Heart right ventricle (tissue), 16 donors: Measurements from ENCODE around the gene KXD1. TPM values are rescaled to one million over a fixed set of nuclear protein-coding genes. Genes with fewer than 3 reads are reported as not detected.

Source experiments
- ATAC-seq, 8 donors: fragments of 200-7000 bp; cut with Tn5 transposase; one replicate each; pipeline ENCODE4 v1.9.1; 2020; ENCODE audit warnings: mild to moderate bottlenecking in 8 of 8, moderate library complexity in 8 of 8, moderate number of reproducible peaks in 1 of 8
- DNase-seq, 2 donors: peaks; one replicate each; pipeline ENCODE4 v3.0.0-alpha.2; 2020
- H3K27ac ChIP-seq, 10 donors: fragments of 200-600 bp; sonication (generic) in 2 of 10; one replicate each; pipeline versions ENCODE4 v1.5.0 to v1.8.0; 2020 to 2022; ENCODE audit warnings: mild to moderate bottlenecking in 3 of 10
- H3K27me3 ChIP-seq, 7 donors: fragments of 200-600 bp; one replicate each; pipeline ENCODE4 v1.8.0; 2021 to 2022; ENCODE audit warnings: mild to moderate bottlenecking in 2 of 7
- H3K36me3 ChIP-seq, 9 donors: fragments of 200-600 bp; sonication (generic) in 1 of 9; one replicate each; pipeline versions ENCODE4 v1.5.0 to v1.8.0; 2020 to 2022; ENCODE audit warnings: mild to moderate bottlenecking in 2 of 9
- H3K4me1 ChIP-seq, 9 donors: fragments of 200-600 bp; sonication (generic) in 1 of 9; one replicate each; pipeline versions ENCODE4 v1.5.0 to v1.8.0; 2020 to 2022; ENCODE audit warnings: mild to moderate bottlenecking in 4 of 9
- H3K4me3 ChIP-seq, 10 donors: fragments of 200-600 bp; sonication (generic) in 2 of 10; one replicate each; pipeline versions ENCODE4 v1.5.0 to v1.8.0; 2020 to 2022; ENCODE audit warnings: mild to moderate bottlenecking in 7 of 10, moderate library complexity in 2 of 10
- H3K9me3 ChIP-seq, 11 donors: fragments of 200-600 bp in 10 of 11; sonication (generic) in 2 of 11; one replicate each; pipeline versions ENCODE4 v1.5.0 to v1.8.0; 2013 to 2022; ENCODE audit warnings: mild to moderate bottlenecking in 2 of 11, control low read depth in 1 of 11, moderate library complexity in 1 of 11
- CTCF ChIP-seq, 9 donors: fragments of 200-600 bp; sonication (generic) in 2 of 9; IDR thresholded peaks; one replicate each; pipeline versions ENCODE4 v1.5.0 to v1.8.0; 2021 to 2022; ENCODE audit warnings: antibody characterized with exemption in 9 of 9, mild to moderate bottlenecking in 5 of 9, moderate library complexity in 1 of 9
- WGBS, 2 donors: extraction: QIAGEN DNeasy Blood & Tissue Kit; methylation state at CpG; one replicate each; pipeline ENCODE4 v1.1.7; 2013; ENCODE audit warnings: inconsistent platforms in 1 of 2; 5-methylcytosine and 5-hydroxymethylcytosine counted together
- intact Hi-C, 10 donors: fragments of 100-400 bp; cut with DNase I; formaldehyde crosslinking; loops; one replicate each; pipeline versions ENCODE4 v1.11.1 to v1.14.2; 2022
- polyA plus RNA-seq, 2 donors: library from polyadenylated mRNA; stranded (reverse); fragments of 200-250 nt; gene quantifications; one replicate each; pipeline ENCODE4 v1.2.3, GENCODE V29; 2013
- total RNA-seq, 10 donors: library from RNA; stranded (reverse); fragmentation: NEBNext Ultra II Directional in 3 of 10; extraction: Animal tissue kit (Norgen Biotek cat#: 25700) in 3 of 10; gene quantifications; one replicate each; pipeline versions ENCODE4 v1.2.1 to v1.2.4, GENCODE V29; 2021 to 2023
- donor health status: Arrhythmogenic right ventricular cardiomyopathy.
- donor health status: ischemic (EF 13 %, LVEDD 7.1; RV severe dilation, severe dysfunction).
- donor health status: healthy with polysubstance abuse.
- donor health status: DM: no; HTN: yes; CAD: no.
- donor health status: DM: no; HTN: no; CAD: no.
- donor health status: ischemic (EF 25% LVEDD 6.9; RV normal size, moderate dysfunction).
- donor health status: ischemic (EF 25% LVEDD 5.7; RV mildly dilated, moderate dysfunction).
- donor health status: healthy.
- donor health status: DM: yes; HTN: yes; CAD: no.
- donor health status: Ischemic cardiomyopathy.
- donor health status: ischemic (EF 35%, LVEDD 5.7; RV mildly dilated, moderate dysfunction).
- donor health status: nonischemic (EF 11% LVEDD 7.7; RV severe dilation, severe dysfunction).
- donor health status: DM: yes; HTN: yes; CAD: no.
- donor health status: PGD.
- donor health status: ischemic (EF 29% LVEDD 5.4; RV normal size, mild dysfunction).
- donor health status: nonischemic (EF 23%, LVEDD 6.1; RV moderate dilation, normal function).

KXD1 gene
- total and polyA plus RNA-seq, 12 donors = 35.6 to 88.6 (median 45.6) TPM

- intact Hi-C loops = no loop called here
- Histone ChIP-seq H3K4me3 (peak overlapping the region in 1 of 10 donors; percentile 4), H3K36me3 (no peaks in the 10 kb centered on the region), H3K4me1 (peaks cover 19 to 52% (median 38%) of the 10 kb centered on the region in 9 donors), H3K9me3 (no peaks in the 10 kb centered on the region), H3K27me3 (peaks cover 43 to 96% (median 95%) of the 10 kb centered on the region in 7 donors), H3K27ac (no peak overlapping the region)
- TF ChIP-seq CTCF (IDR thresholded peaks at IDR 0.05) = no peak
- ATAC-seq (no peak), DNase-seq (no peak)
- 8% methylated on average over 38 to 45 of the region's 45 CpGs for WGBS, 2 donors
These were observed 53.1 kb downstream of the KXD1 start for GRCh38 chr19:18610556-18611326.

GRCh38 chr19:18611327-18612050 is 53.8 kb downstream of the KXD1 start:
- intact Hi-C loops = no loop called here
- TF ChIP-seq CTCF (IDR thresholded peaks at IDR 0.05) = no peak
- DNase-seq (no peak), ATAC-seq (peak in 1 of 8 donors; percentile 36)
- Histone ChIP-seq H3K4me1 (peaks cover 19 to 47% (median 36%) of the 10 kb centered on the region in 9 donors), H3K36me3 (no peaks in the 10 kb centered on the region), H3K27me3 (peaks cover 37 to 96% (median 93%) of the 10 kb centered on the region in 7 donors), H3K4me3 (peak overlapping the region in 7 of 10 donors; percentile 3 to 54 (median 42)), H3K27ac (no peak overlapping the region), H3K9me3 (no peaks in the 10 kb centered on the region)
- 2% methylated on average over 58 to 62 of the region's 62 CpGs for WGBS, 2 donors

GRCh38 chr19:18612051-18612771 is 54.5 kb downstream of the KXD1 start:
- intact Hi-C loops = no loop called here
- Histone ChIP-seq H3K27ac (no peak overlapping the region), H3K9me3 (no peaks in the 10 kb centered on the region), H3K4me3 (peak overlapping the region; percentile 30 to 55 (median 48)), H3K36me3 (no peaks in the 10 kb centered on the region), H3K4me1 (peaks cover 19 to 45% (median 35%) of the 10 kb centered on the region in 9 donors), H3K27me3 (peaks cover 34 to 99% (median 96%) of the 10 kb centered on the region in 7 donors)
- WGBS, 2 donors = 1% methylated on average over 30 of the region's 30 CpGs
- ATAC-seq (no peak), DNase-seq (no peak)
- no peak for TF ChIP-seq CTCF (IDR thresholded peaks at IDR 0.05)
